G401.6 (cell line): ENCODE results near the gene MNAT1.

Experiments used
- FAIRE-seq: peaks from 2 replicates; lab custom pipeline; 2012; peaks lifted over from hg19 to GRCh38; lab: Jason Lieb, UNC

MNAT1 gene

DNA sequence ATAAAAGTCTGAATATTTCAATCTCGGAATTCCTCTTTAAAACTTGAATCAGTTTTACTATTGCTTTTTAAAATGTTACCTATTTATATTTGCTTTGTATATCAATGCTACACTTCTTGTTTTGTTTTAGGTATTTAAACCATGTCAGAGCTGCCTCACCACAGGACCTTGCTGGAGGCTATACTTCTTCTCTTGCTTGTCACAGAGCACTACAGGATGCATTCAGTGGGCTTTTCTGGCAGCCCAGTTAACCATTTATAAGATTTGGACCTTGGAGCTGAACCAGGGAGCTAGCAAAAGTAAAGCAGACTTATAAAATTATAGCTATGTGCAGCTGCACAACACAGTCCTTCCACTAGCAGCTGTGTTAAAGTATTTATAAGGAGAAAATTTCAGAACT is 233.5 kb downstream of the MNAT1 start:
- FAIRE-seq = no peak

DNA sequence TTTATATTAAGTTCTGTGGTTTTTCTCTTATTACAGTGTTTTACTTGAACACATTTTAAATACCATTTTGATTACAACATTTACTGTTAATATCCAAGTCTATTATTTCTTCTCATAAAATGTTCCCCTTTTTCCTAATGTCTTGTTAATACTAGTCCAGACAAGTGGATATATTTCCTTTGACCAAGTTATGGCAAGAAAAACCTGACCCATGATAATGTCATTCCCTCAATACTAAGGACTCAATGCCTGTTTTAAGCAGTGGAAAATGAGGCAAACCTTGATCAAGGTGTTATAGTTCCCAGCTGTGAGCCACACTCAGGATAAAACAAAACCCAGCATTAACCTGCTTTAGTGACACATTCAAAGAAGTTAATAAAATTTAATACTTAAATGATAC is 234.1 kb downstream of the MNAT1 start:
- FAIRE-seq = peak; percentile 65

GRCh38 chr14:60970146-60970545 is 235.6 kb downstream of the MNAT1 start:
- no peak for FAIRE-seq

- no peak for FAIRE-seq
Measured at GRCh38 chr14:60971271-60971670, 236.7 kb downstream of the MNAT1 start.

GRCh38 chr14:60972295-60972694 is 237.7 kb downstream of the MNAT1 start:
- FAIRE-seq = no peak

- no peak for FAIRE-seq
Measured at GRCh38 chr14:60973070-60973469, 238.5 kb downstream of the MNAT1 start.

DNA sequence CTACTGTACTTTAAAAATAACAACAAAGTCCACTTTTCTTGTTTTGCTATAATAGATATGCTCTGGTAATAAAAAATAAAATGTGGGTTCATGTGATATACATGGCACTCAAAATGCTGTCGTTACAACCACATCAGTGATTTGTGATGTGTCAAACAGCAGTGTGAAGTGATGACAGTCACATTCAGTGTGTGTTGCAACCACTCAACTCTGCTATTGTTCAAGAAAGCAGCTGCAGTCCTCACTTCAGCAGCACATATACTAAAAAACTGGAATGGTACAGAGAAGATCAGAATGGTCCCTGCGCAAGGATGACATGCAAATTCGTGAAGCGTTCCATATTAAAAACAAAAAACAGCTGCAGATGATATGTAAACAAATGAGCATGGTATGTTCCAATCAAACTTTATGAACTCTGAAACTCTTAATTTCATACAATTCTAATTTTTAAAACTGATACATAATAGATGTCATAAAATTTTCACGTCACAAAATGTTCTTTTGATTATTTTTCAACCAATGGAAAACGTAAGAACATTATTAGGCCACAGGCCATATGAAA is 239.6 kb downstream of the MNAT1 start:
- no peak for FAIRE-seq

DNA sequence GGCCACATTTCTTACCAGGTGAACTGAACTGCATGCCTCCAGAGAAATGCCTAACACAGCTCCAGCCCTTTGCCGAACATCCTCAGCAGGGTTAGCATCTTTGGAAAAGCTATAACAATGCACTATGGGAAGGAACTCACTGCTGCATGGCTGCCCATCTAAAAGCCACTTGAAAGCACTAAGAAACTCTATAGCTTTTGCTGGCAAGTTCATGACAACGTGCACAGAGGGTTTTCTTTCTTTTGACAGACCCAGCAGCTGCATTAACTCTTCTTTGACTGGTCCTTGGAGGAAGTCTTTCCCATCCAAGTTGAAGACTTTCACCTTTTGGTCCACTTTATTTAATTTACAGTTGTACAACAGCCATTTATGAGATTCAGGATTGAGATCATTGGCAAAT is 241.0 kb downstream of the MNAT1 start:
- no peak for FAIRE-seq

DNA sequence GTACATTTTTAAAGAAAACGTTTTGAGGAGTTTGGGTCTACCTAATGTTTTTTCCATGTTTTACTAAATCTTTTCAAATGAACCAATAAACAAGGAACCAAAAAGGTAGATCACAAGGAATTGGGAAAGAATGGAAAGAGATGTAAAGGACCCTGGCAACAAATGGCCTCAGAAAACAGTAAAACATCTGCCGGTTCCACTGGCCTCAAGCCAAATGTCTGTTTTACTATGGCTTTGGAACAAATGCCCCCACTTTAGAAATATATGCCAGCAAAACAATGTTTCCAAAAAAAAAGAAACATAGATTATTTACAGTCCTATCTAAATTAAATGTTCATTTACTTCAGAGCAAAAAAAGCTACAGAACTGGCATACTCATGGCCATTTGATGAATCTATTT is 243.3 kb downstream of the MNAT1 start:
- no peak for FAIRE-seq

DNA sequence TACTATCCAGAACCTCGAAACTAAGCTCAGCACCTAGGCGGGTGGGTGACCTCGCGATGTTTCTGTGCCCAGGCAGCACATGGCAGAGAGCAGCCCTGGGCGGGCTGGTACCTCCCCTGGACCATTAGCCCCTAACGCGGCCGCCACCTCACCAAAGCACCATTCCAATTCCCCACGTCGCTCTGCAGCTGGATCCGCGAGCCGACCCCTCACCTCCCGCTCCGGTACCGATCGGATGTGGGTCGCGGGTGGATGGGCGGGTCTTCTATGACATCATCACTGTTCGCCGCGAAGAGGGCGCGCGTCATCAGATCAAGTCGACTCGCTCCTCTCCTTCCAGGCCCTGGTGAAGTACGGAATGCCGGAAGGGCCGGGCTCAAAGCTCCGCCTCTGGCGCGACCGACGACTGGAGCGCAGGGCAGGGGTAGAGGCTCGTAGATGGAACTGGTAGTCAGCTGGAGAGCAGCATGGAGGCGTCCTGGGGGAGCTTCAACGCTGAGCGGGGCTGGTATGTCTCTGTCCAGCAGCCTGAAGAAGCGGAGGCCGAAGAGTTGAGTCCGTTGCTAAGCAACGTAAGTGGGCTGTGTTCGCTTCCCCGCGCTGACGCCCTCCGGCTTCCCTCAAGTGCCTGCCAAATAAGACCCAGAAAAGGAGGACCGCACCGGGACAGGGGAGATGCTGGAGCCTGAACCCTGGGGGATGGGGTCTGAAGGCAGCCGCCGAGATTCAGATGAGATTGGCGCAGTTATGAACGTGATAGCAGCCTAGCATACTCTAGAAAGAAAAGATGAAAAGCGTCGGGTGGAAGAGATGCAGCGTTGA is 246.5 kb downstream of the MNAT1 start, which contains the start of the genes SLC38A6 and TRMT5:
Gene SLC38A6 (plus strand): TSS at position 435 of the 822 bp plus-strand sequence. CDS start 33 bp downstream, at position 468.
Gene TRMT5 (minus strand): TSS at position 269 of the 822 bp plus-strand sequence. CDS start 106 bp downstream, at position 163.
- peak; percentile 94 for FAIRE-seq

GRCh38 chr14:60981633-60982455 is 247.3 kb downstream of the MNAT1 start:
- FAIRE-seq = no peak

DNA sequence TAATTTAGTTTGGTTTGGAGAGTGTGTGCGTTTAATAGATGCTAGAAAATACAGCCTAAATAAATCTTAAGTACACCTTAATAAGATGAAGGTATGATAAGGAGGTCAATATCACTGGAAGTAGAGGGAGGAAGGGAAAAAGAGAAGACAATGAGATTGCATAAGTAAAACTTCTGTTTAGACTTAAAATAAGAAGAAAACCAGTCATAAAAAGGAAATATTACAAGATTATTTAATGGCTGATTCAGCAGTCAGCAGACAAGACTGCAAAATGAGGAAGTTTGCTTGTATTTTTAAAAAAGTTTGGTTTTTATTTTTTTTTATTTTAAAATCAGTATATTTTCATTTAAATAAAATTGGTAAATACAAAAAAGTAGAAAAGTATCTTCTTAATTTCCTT is 249.6 kb downstream of the MNAT1 start:
- FAIRE-seq = no peak

- FAIRE-seq = peak; percentile 36
Measured at GRCh38 chr14:60986500-60986899, 251.9 kb downstream of the MNAT1 start.

GRCh38 chr14:60989599-60989998 is 255.0 kb downstream of the MNAT1 start:
- no peak for FAIRE-seq

GRCh38 chr14:60998617-60999016 is 264.1 kb downstream of the MNAT1 start:
- no peak for FAIRE-seq

GRCh38 chr14:60999536-60999935 is 265.0 kb downstream of the MNAT1 start:
- no peak for FAIRE-seq

DNA sequence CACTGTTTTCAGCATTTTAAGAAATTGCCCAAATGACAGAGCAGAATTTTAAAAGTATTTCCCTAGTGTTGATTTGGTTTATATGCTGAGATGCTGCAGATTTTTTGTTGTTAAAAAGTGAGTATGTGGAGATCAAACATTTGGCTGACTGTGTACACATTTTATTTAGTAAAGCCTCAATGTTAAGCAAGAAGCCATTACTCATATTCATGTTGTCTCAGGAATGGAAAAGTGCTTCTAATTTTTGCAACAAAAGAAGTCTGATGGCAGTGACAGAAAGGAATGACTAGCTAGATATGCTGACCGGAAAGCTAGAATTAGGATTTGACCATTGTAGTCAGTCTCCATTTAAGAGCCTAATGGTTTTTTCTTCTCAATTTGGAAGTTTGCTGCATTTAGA is 269.0 kb downstream of the MNAT1 start:
- no peak for FAIRE-seq

GRCh38 chr14:61019537-61019936 is 285.0 kb downstream of the MNAT1 start:
- no peak for FAIRE-seq
